Transverse colon (tissue), 4 donors: ENCODE data around the gene APOD. TPM values are rescaled to one million over a fixed set of nuclear protein-coding genes. Genes with fewer than 3 reads are reported as not detected.
"Not testable (repeated sequence)": the region's sequence is repeated elsewhere in the genome, so short reads cannot be mapped to it uniquely, and the experiment has no call there.

Experiments
- DNase-seq: peaks from one replicate; pipeline ENCODE4 v3.0.0-alpha.2; 2019
- H3K27ac ChIP-seq, 4 donors: fragments of 200-600 bp; sonication (generic); 2 replicates each; pipeline ENCODE4 v1.5.1; 2016 to 2018; ENCODE audit warnings: inconsistent platforms in 4 of 4
- H3K27me3 ChIP-seq: fragments of 200-600 bp; sonication (generic); 2 replicates; pipeline ENCODE4 v1.5.1; 2017; ENCODE audit warnings: inconsistent platforms
- H3K36me3 ChIP-seq, 4 donors: fragments of 200-600 bp; sonication (generic); 2 replicates each; pipeline ENCODE4 v1.5.1; 2017 to 2019; ENCODE audit warnings: inconsistent platforms in 4 of 4
- H3K4me1 ChIP-seq, 4 donors: fragments of 200-600 bp; sonication (generic); 2 replicates each; pipeline ENCODE4 v1.5.1; 2017 to 2020; ENCODE audit warnings: inconsistent platforms in 4 of 4
- H3K4me3 ChIP-seq, 4 donors: fragments of 200-600 bp; sonication (generic); 1 replicate in 1 of 4; 2 replicates in 3 of 4; pipeline versions ENCODE4 v1.5.1 to v1.6.1; 2017 to 2019; ENCODE audit warnings: inconsistent platforms in 4 of 4
- H3K9me3 ChIP-seq, 2 donors: fragments of 200-600 bp; sonication (generic); 2 replicates each; pipeline ENCODE4 v1.5.1; 2017 to 2019; ENCODE audit warnings: inconsistent platforms in 2 of 2
- EP300 ChIP-seq: sonication (generic); formaldehyde crosslinking; IDR thresholded peaks from one replicate; pipeline ENCODE4 v1.6.1; 2017; ENCODE audit warnings: antibody characterized with exemption, low read depth
- POLR2A ChIP-seq: fragments of 450-650 bp; IDR thresholded peaks from one replicate; pipeline ENCODE4 v1.6.1; 2016; ENCODE audit warnings: antibody characterized with exemption, mild to moderate bottlenecking, moderate library complexity
- POLR2AphosphoS5 ChIP-seq, 3 donors: sonication (generic); formaldehyde crosslinking; IDR thresholded peaks; one replicate each; pipeline ENCODE4 v1.6.1; 2016; ENCODE audit warnings: antibody characterized with exemption in 3 of 3
- WGBS, 2 donors: methylation state at CpG; one replicate each; pipeline ENCODE4 v1.1.5; 2018; ENCODE audit warnings: low coverage in 1 of 2; 5-methylcytosine and 5-hydroxymethylcytosine counted together
- in situ Hi-C, 4 donors: fragments of 200-750 bp; cut with MboI; loops; one replicate each; pipeline versions ENCODE4 v1.15.0 to v1.15.1; 2017; ENCODE audit warnings: low sequenced_read_pairs in 3 of 4, low pct_ligation_motif_present in 1 of 4, low pct_unique_long_range_greater_than_20kb in 1 of 4
- intact Hi-C: fragments of 100-400 bp; cut with DNase I; formaldehyde crosslinking; loops from one replicate; pipeline ENCODE4 v1.15.1; 2023; ENCODE audit warnings: low total_unique reads
- total RNA-seq, 4 donors: library from RNA; depleted of rRNA; stranded (reverse); fragments of >200 nt; gene quantifications; one replicate each; pipeline ENCODE4 v1.1.0, GENCODE V29; 2016
- TF ChIP-seq, protein P1 (sequence below), 5 experiments: fragments of 200-600 bp in 3 of 5; fragments of 450-650 bp in 2 of 5; sonication (generic) in 3 of 5; IDR thresholded peaks; 1 replicate in 2 of 5; 2 replicates in 3 of 5; pipeline ENCODE4 v1.5.1; 2016 to 2017; ENCODE audit warnings: antibody characterized with exemption in 5 of 5, inconsistent platforms in 3 of 5, mild to moderate bottlenecking in 2 of 5, moderate library complexity in 1 of 5

APOD gene
- total RNA-seq, 4 donors from 2014 or later, result 3.4 to 118 (median 46.1) TPM

DNA sequence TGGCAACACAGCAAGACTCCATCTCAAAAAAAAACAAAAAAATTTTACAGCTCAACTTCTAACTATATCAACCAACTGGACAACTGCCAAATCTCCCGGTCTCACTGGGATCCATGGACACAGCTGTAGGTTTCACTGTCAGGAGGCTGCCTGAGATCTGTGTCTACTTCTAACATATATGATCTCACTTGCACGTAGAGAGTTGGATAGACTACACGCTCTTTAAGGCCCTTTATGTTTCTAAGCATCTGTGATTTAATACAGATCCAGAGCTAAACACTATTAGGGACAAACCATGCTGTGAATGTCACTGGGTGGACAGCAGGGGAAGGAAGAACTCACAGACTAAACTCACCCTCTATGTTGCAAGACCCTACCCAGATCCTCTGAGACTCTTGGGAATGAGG is 13.0 kb upstream of the APOD start:
- TF ChIP-seq POLR2AphosphoS5 (IDR thresholded peaks at IDR 0.05) (no peak), EP300 (no peak), POLR2A (no peak)
- TF ChIP-seq, protein P1, sequence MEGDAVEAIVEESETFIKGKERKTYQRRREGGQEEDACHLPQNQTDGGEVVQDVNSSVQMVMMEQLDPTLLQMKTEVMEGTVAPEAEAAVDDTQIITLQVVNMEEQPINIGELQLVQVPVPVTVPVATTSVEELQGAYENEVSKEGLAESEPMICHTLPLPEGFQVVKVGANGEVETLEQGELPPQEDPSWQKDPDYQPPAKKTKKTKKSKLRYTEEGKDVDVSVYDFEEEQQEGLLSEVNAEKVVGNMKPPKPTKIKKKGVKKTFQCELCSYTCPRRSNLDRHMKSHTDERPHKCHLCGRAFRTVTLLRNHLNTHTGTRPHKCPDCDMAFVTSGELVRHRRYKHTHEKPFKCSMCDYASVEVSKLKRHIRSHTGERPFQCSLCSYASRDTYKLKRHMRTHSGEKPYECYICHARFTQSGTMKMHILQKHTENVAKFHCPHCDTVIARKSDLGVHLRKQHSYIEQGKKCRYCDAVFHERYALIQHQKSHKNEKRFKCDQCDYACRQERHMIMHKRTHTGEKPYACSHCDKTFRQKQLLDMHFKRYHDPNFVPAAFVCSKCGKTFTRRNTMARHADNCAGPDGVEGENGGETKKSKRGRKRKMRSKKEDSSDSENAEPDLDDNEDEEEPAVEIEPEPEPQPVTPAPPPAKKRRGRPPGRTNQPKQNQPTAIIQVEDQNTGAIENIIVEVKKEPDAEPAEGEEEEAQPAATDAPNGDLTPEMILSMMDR (IDR thresholded peaks at IDR 0.05), result no peak
- 40 to 44% methylated on average over 3 of the region's 3 CpGs for WGBS, 2 donors
- intact Hi-C loops (no loop called here), in situ Hi-C loops (no loop called here)
- Histone ChIP-seq H3K4me1 (no peaks in the 10 kb centered on the region), H3K4me3 (no peak overlapping the region), H3K36me3 (no peaks in the 10 kb centered on the region), H3K27ac (no peak overlapping the region), H3K9me3 (no peaks in the 10 kb centered on the region), H3K27me3 (no peaks in the 10 kb centered on the region)
- no peak for DNase-seq

DNA sequence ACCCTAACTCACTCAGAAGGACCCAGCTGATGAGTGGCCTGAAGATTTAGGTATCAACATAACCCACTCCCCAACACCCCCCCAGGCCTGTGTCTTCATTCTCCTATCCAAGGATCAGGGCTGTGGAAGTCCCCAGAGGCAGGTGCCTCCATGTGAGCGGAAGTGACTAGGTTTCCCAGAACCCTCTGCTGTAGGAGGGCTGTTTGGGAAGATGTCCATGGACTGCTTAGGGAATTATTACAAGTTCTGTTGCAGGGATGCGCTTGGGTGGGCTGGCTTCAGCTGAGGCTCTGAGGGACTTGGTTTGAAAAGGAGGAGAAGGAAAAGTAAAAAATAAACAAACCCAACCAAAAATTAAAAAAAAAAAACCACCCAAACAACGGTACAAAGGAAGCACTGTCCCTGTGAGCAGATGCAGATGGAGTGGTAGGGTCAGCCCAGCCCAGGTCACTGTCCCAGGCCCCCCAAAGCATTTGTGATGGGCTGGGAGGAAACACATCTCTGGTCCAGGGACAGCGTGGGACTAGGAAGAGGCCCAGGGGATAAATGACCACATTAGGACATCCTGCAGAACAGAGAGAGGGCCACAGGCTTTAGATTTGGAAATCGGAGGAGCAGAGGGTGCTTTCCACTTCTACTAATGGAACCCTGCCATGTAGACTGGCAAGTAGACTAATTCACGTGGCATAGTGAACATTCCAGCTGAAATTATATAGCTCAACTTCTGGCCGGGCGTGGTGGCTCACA is 12.2 kb upstream of the APOD start:
- TF ChIP-seq POLR2A (no peak), EP300 (no peak), POLR2AphosphoS5 (IDR thresholded peaks at IDR 0.05) (no peak)
- TF ChIP-seq, protein P1 (IDR thresholded peaks at IDR 0.05), result no peak
- Histone ChIP-seq H3K36me3 (no peaks in the 10 kb centered on the region), H3K27me3 (no peaks in the 10 kb centered on the region), H3K9me3 (no peaks in the 10 kb centered on the region), H3K4me3 (no peak overlapping the region), H3K27ac (no peak overlapping the region), H3K4me1 (no peaks in the 10 kb centered on the region)
- DNase-seq, result no peak
- WGBS, 2 donors, result 78 to 80% methylated on average over 3 to 8 of the region's 8 CpGs
- in situ Hi-C loops (no loop called here), intact Hi-C loops (no loop called here)

DNA sequence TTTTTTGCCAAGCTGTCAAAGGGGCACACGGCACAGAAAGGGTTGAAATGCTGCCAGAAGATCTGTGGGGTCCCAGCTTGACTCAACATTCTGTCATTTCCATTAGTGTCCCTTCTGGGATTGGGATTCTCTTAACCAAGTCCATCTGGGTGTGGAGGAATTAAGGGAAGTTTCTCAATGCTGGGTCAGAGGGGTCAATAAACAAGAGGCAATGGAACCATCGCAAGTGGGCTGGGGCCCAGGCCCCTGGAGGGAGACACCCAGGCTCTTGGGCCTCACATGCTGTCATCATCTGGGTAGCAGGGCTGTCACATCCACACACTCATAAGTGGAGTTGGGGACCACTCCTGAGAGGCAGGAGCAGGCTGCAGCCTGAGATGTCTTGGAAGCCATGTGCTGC is 8.1 kb upstream of the APOD start:
- H3K27ac ChIP-seq, result no peak overlapping the region
- no peaks in the 10 kb centered on the region for H3K27me3 ChIP-seq
- no peaks in the 10 kb centered on the region for H3K4me1 ChIP-seq
- DNase-seq, result no peak
- in situ Hi-C loops (no loop called here), intact Hi-C loops (no loop called here)
- no peaks in the 10 kb centered on the region for H3K9me3 ChIP-seq
- H3K36me3 ChIP-seq, result no peaks in the 10 kb centered on the region
- WGBS, 2 donors, result 75% methylated on average over 2 of the region's 2 CpGs; no CpG with 5 or more reads in 1 of the 2 donors
- TF ChIP-seq POLR2AphosphoS5 (IDR thresholded peaks at IDR 0.05), result no peak
- TF ChIP-seq POLR2A, result no peak
- TF ChIP-seq, protein P1 (IDR thresholded peaks at IDR 0.05), result no peak
- no peak for TF ChIP-seq EP300
- no peak overlapping the region for H3K4me3 ChIP-seq

DNA sequence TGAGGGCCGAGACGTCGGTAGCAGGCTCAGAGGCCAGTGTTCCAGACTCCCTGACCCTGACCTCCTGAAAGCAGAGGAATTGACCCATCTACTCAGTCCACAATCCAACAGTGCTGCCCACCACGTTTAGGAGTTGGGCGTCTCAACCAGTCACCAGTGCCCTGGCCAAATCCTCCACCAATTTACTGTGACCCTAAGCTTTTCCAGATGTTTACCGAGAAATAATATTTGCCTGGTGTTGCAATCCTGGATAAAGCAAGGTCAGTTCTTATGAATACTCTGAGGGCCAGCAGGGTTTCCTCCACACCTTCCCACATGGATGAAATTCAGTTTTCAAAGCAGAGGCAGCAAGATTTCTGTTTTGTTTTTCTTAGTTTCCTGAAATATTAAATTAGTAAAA is 7.5 kb upstream of the APOD start:
- TF ChIP-seq EP300 (no peak), POLR2AphosphoS5 (IDR thresholded peaks at IDR 0.05) (no peak), POLR2A (no peak)
- TF ChIP-seq, protein P1 (IDR thresholded peaks at IDR 0.05), result no peak
- Histone ChIP-seq H3K27me3 (no peaks in the 10 kb centered on the region), H3K27ac (no peak overlapping the region), H3K4me1 (no peaks in the 10 kb centered on the region), H3K9me3 (no peaks in the 10 kb centered on the region), H3K36me3 (no peaks in the 10 kb centered on the region), H3K4me3 (no peak overlapping the region)
- intact Hi-C loops, result no loop called here
- 78% methylated on average over 6 of the region's 6 CpGs; no CpG with 5 or more reads in 1 of the 2 donors for WGBS, 2 donors
- no peak for DNase-seq
- in situ Hi-C loops, result no loop called here

DNA sequence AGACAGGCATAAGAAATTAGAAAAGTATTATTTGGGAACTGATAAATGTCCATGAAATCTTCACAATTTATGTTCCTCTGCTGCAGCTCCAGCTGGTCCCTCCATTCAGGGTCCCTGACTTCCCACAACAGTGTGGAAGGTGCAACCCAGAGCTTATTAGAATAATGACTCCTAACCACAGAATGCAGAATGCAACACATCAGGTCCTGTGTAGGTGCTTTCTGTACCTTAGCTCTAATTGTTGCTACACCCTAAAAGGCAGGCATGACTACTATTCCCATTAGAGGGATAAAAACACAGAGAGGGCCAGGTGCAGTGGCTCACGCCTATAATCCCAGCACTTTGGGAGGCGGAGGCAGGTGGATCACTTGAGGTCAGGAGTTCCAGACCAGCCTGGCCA is 6.6 kb upstream of the APOD start:
- H3K4me1 ChIP-seq, DNase-seq, intact Hi-C loops, H3K9me3 ChIP-seq, in situ Hi-C loops, H3K4me3 ChIP-seq, H3K36me3 ChIP-seq, H3K27ac ChIP-seq, H3K27me3 ChIP-seq: not testable (repeated sequence)
- WGBS, 2 donors, result 91% methylated on average over 2 of the region's 2 CpGs; no CpG with 5 or more reads in 1 of the 2 donors

DNA sequence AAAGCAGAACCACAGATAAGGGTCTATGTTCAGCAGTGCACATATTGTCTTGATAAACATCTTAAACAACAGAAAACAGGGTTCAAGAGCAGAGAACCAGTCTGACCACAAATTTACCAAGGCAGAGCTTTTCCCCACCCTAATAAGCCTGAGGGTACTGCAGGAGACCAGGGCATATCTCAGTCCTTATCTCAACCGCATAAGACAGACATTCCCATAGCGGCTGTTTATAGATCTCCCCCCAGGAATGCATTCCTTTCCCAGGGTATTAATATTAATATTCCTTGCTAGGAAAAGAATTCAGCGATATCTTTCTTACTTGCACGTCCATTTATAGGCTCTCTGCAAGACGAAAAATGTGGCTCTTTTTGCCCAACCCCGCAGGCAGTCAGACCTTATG is 6.1 kb upstream of the APOD start:
- intact Hi-C loops, in situ Hi-C loops: not testable (repeated sequence)
- 66 to 87% methylated on average over 4 to 6 of the region's 6 CpGs for WGBS, 2 donors

More for the DNA sequence above, 6.1 kb upstream of the APOD start:
- not testable (repeated sequence) for H3K27ac ChIP-seq, H3K4me1 ChIP-seq, H3K27me3 ChIP-seq, H3K4me3 ChIP-seq, H3K36me3 ChIP-seq, H3K9me3 ChIP-seq, DNase-seq
